Measurements from ENCODE around the gene BTG4. TPM values are rescaled to one million over a fixed set of nuclear protein-coding genes. Genes with fewer than 3 reads are reported as not detected.

Gene BTG4
- total RNA-seq, 1 experiment from 2014 or later, result not detected

GRCh38 chr11:111560800-111561199, 48.6 kb upstream of the BTG4 start (continued):
- TF ChIP-seq ZNF532 (CRISPR knock-in tag; IDR thresholded peaks at IDR 0.05; ENCODE audit: borderline replicate concordance), result no peak

GRCh38 chr11:111559800-111560464, 47.7 kb upstream of the BTG4 start:
- Mint-ChIP-seq H3K4me1 (peaks cover 24% of the 10 kb centered on the region), H3K27me3 (ENCODE audit: low read depth) (peaks cover 6% of the 10 kb centered on the region; the same call in 1 of the 2 replicates), H3K36me3 (peaks cover 25% of the 10 kb centered on the region), H3K4me3 (no peak overlapping the region), H3K27ac (no peak overlapping the region), H3K9me3 (peaks cover 26% of the 10 kb centered on the region)
- ChIA-PET CTCF (interaction anchor here (2.3 kb wide), 1 partner anchor 44 kb away, joined by 6 read pairs; no protein-coding TSS in a partner anchor), POLR2A (no interaction called here)
- TF ChIP-seq RELA (CRISPR knock-in tag; IDR thresholded peaks at IDR 0.05; ENCODE audit: borderline replicate concordance), result no peak
- TF ChIP-seq PRRX2 (CRISPR knock-in tag; IDR thresholded peaks at IDR 0.05), result no peak
- no peak for TF ChIP-seq MAX (CRISPR knock-in tag; IDR thresholded peaks at IDR 0.05)
- TF ChIP-seq ZSCAN18 (CRISPR knock-in tag; IDR thresholded peaks at IDR 0.05), result no peak
- no peak for TF ChIP-seq FOXP1 (CRISPR knock-in tag; IDR thresholded peaks at IDR 0.05; ENCODE audit: borderline replicate concordance)
- TF ChIP-seq SMAD3 (CRISPR knock-in tag; IDR thresholded peaks at IDR 0.05; ENCODE audit: borderline replicate concordance), result no peak
- no peak for TF ChIP-seq ZNF416 (CRISPR knock-in tag; IDR thresholded peaks at IDR 0.05)
- TF ChIP-seq GABPB1 (CRISPR knock-in tag; IDR thresholded peaks at IDR 0.05), result no peak
- no peak for DNase-seq (ENCODE audit: low spot score)
- no peak; the same call in 1 of the 2 replicates for ATAC-seq

- Mint-ChIP-seq H3K36me3 (peaks cover 25% of the 10 kb centered on the region), H3K4me1 (peaks cover 18% of the 10 kb centered on the region), H3K9me3 (peaks cover 26% of the 10 kb centered on the region), H3K4me3 (no peak overlapping the region), H3K27me3 (ENCODE audit: low read depth) (peaks cover 6% of the 10 kb centered on the region; the same call in 1 of the 2 replicates), H3K27ac (peak overlapping the region; percentile 15; the same call in 1 of the 2 replicates)
- CTCF ChIA-PET, result no interaction called here
- DNase-seq (ENCODE audit: low spot score) (no peak), ATAC-seq (no peak)
- POLR2A ChIA-PET, result no interaction called here
- TF ChIP-seq ZNF416 (CRISPR knock-in tag; IDR thresholded peaks at IDR 0.05) (no peak), E2F1 (CRISPR knock-in tag; IDR thresholded peaks at IDR 0.05) (no peak), SP1 (CRISPR knock-in tag; conservative IDR thresholded peaks at IDR 0.05) (no peak), ZSCAN18 (CRISPR knock-in tag; IDR thresholded peaks at IDR 0.05) (no peak), TEAD4 (CRISPR knock-in tag; IDR thresholded peaks at IDR 0.05) (no peak), CBFB (CRISPR knock-in tag; IDR thresholded peaks at IDR 0.05; ENCODE audit: low read depth) (no peak), AR (CRISPR knock-in tag; IDR thresholded peaks at IDR 0.05) (no peak), E2F5 (CRISPR knock-in tag; IDR thresholded peaks at IDR 0.05) (no peak), TEAD1 (CRISPR knock-in tag; IDR thresholded peaks at IDR 0.05) (no peak), EMX1 (CRISPR knock-in tag; IDR thresholded peaks at IDR 0.05) (no peak), SOX15 (CRISPR knock-in tag; IDR thresholded peaks at IDR 0.05) (no peak), ETV6 (CRISPR knock-in tag; IDR thresholded peaks at IDR 0.05) (no peak), NR3C1 (CRISPR knock-in tag; conservative IDR thresholded peaks at IDR 0.05; ENCODE audit: low read depth) (no peak)
Observed at GRCh38 chr11:111557425-111558111, 45.4 kb upstream of the BTG4 start.
